Iris pigment epithelial cell (primary cell): ENCODE measurements around the gene XRCC6.
"Not testable (repeated sequence)": the region's sequence is repeated elsewhere in the genome, so short reads cannot be mapped to it uniquely, and the experiment has no call there.

Experiments used
- DNase-seq: peaks from one replicate; pipeline ENCODE4 v3.0.0-alpha.2; 2011; ENCODE audit warnings: low read depth

The XRCC6 gene

DNA sequence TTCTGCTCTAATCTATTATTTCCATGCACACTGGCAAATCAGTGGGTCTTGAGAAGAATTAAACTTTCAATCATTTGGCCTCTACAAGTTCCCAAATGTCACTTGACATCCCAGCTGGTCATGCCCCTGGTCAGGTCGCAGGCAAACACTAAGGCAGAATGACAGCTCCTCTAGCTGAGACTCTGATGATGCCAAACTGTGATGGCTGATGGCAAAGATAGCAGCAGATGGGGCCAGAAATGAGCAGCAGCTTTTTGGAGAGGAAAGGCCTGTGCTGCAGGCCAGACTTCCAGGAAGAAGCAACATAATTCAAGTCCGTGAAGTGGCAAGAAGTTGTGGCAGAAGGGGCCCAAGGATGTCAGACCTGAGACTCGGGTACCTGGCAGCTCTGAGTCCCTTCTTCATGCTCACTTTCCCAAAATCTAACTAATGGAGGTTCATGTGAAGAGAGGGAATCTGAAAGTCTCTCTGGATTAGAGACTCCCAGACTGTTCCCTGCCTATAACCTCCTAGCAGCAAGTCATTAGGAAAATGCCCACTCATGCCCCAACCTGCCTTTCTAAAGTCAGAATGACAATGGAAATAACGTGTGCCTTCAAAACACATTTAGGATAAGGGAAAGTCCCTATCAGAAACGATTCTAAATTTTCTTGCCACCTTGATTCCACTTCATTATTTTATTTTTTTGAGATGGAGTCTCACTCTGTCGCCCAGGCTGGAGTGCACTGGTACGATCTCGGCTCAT, 22.0 kb upstream of the XRCC6 start:
- no peak for DNase-seq

DNA sequence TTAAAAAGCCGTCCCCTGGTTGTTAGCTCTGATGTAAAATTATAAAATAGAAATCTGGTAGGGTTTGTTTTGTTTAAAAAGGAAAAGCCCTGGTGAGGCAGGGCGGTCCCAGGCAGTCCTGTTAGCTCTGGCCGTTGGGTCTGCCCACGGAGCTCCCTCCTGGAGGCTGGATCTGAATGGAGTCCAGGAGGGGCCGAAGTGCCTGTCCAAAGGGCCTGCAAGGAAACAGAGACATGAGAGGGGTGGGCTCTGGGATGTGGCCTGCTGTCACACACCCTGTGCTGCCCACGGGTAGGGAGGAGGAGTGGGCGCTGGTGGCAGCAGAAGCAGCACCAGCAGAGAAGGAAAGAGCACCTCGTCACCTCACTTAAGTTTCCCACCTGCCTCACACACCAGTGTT, 20.1 kb upstream of the XRCC6 start:
- no peak for DNase-seq

DNA sequence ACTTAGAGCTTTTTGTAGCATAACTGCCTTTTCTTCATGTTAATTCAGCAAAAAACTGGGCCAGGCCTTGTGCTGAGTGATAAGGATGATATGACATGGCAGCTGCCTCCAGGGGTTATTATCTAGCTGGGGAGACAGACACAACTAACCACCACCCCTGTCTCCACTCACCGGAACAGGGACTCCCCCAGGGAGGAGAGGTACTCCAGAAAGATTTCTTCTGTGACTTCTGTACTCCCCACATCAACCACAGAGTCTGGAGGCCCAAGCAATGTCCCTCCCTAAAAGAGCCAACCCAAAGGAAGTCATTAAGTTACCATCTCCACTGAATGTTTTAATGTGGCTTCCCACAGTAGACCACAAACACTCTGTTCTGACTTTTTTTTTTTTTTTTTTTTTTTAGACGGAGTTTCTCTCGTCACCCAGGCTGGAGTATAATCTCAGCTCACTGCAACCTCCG, 17.2 kb upstream of the XRCC6 start:
- DNase-seq, result no peak

DNA sequence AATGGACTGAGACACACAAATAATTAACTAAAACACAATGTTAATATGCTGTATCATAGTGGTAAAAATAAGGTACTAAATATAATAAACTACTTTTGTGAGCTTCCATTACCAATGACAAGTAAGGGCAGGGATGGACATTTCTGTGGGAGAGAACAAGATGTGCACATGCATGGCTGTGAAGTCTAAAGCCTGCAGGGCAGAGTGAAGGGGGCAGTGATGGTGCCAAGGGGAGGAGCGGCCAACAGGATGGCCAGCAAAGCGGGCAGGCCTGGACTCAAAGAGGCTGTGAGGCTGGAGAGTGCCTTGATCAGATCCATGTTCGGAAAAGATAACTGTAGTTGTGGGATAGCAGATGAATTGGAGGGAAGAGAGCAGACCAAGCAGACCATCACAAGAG, 12.7 kb upstream of the XRCC6 start:
- no peak for DNase-seq

GRCh38 chr22:41612603-41613306, 8.3 kb upstream of the XRCC6 start:
- no peak for DNase-seq

DNA sequence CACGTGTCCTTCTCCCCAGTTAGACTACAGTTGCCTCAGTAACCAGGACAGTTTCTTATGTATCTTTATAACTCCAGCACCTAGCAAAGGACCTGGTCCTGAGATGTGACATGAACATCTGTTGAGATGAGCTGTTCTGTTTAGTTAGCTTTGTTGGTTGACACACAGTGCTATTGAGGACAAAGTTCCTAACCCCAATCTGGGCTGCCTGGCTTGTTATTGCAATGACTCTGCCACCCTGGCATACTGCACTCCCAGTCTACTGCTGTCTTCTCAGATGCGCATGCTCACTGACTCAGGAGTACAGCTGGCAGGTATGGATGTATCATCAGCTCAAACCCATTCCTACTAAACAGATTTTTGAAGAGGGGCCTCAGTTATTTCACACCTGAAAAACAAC, 7.6 kb upstream of the XRCC6 start:
- DNase-seq, result no peak

GRCh38 chr22:41619979-41620588, 1.0 kb upstream of the XRCC6 start:
- no peak for DNase-seq

- peak; percentile 7 for DNase-seq
Measured at GRCh38 chr22:41620589-41621098, 451 bp upstream of the XRCC6 start, which contains the start of gene DESI1. Gene DESI1 (minus strand): TSS chr22:41621043. CDS start chr22:41620839, 204 bp downstream.

- peak; percentile 68 for DNase-seq
Measured at GRCh38 chr22:41621911-41622179, 750 bp downstream of the XRCC6 start.

DNA sequence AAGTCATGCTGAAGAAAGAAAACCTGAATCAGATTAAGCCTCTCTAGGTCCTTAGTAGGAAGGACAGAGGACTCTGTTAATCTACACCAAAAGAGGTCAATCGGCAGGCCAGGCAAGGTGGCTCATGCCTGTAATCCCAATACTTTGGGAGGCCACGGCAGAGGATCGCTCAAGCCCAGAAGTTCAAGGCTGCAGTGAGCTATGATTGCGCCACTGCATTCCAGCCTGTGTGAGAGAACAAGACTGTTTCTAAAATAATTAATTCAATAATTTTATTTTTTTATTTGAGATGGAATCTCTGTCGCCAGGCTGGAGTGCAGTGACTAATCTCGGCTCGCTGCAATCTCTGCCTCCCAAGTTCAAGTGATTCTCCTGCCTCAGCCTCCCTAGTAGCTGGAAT, 4.5 kb downstream of the XRCC6 start:
- DNase-seq, result peak; percentile 9

DNA sequence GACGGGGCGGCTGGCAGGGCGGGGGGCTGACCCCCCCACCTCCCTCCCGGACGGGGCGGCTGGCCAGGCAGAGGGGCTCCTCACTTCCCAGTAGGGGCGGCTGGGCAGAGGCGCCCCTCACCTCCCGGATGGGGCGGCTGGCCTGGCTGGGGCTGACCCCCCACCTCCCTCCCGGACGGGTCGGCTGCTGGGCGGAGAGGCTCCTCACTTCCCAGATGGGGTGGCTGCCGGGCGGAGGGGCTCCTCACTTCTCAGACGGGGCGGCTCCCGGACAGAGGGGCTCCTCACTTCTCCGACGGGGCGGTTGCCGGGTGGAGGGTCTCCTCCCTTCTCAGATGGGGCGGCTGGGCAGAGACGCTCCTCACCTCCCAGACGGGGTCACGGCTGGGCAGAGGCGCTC, 10.0 kb downstream of the XRCC6 start:
- DNase-seq, result not testable (repeated sequence)

DNA sequence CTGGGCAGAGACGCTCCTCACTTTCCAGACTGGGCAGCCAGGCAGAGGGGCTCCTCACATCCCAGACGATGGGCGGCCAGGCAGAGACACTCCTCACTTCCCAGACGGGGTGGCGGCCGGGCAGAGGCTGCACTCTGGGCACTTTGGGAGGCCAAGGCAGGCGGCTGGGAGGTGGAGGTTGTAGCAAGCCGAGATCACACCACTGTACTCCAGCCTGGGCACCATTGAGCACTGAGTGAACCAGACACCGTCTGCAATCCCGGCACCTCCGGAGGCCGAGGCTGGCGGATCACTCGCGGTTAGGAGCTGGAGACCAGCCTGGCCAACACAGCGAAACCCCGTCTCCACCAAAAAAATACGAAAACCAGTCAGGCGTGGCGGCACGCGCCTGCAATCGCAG, 10.5 kb downstream of the XRCC6 start:
- DNase-seq, result not testable (repeated sequence)

DNA sequence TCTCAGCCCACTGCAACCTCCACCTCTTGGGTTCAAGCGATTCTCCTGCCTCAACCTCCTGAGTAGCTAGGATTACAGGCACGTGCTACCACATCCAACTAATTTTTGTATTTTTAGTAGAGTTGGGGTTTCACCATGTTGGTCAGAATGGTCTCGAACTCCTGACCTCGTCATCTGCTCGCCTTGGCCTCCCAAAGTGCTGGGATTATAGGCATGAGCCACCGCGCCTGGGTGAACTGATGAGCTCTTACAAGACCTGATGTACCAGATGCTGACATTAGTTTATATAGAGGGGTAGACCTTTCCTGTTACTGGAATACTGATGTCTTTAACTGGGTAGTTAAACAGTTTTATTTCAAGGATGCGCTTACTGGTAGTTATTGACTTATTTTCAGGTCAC, 13.5 kb downstream of the XRCC6 start:
- not testable (repeated sequence) for DNase-seq

DNA sequence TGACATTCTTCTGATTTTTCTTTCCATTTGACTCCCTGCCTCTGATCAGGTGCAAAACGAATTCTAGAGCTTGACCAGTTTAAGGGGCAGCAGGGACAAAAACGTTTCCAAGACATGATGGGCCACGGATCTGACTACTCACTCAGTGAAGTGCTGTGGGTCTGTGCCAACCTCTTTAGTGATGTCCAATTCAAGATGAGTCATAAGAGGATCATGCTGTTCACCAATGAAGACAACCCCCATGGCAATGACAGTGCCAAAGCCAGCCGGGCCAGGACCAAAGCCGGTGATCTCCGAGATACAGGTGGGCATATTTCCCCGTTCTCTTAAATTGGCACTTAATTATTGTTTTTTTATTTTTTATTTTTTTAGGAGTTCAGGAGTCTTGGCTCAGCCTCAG, 15.4 kb downstream of the XRCC6 start:
- DNase-seq, result peak; percentile 29

GRCh38 chr22:41637623-41638022, 16.5 kb downstream of the XRCC6 start:
- not testable (repeated sequence) for DNase-seq

DNA sequence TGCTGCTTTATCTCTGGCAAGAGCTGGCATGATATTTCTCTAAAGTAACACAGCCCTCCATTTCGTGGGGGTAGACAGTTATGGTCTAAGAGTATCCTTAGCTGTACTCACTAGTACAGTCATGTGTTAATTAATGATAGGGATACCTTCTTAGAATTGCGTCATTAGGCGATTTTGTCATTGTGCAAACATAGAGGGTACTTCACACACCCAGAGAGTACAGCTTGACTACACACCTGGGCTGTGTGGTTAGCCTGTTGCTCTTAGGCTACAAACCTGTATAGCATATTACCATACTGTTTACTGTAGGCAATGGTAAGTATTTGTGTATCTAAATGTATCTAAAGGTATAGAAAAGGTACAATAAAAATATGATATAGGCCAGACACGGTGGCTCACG, 17.0 kb downstream of the XRCC6 start:
- DNase-seq, result no peak

DNA sequence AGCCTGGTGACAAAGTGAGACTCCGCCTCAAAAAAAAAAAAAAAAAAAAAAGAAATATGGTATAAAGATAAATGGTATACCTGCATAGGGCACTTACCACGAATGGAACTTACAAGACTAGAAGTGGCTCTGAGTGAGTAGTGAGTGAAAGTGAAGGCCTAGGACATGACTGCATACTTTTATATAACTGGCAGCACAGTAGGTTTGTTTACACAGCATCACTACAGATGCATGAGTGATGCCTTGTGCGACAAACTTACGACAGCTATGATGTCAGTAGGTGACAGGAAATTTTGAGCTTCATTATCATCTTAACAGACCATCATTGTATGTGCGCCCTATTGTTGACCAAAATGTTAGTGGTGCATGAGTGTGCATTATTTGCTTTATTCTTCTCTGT, 17.7 kb downstream of the XRCC6 start:
- DNase-seq, result no peak

- no peak for DNase-seq
Measured at GRCh38 chr22:41641854-41642253, 20.8 kb downstream of the XRCC6 start.

DNA sequence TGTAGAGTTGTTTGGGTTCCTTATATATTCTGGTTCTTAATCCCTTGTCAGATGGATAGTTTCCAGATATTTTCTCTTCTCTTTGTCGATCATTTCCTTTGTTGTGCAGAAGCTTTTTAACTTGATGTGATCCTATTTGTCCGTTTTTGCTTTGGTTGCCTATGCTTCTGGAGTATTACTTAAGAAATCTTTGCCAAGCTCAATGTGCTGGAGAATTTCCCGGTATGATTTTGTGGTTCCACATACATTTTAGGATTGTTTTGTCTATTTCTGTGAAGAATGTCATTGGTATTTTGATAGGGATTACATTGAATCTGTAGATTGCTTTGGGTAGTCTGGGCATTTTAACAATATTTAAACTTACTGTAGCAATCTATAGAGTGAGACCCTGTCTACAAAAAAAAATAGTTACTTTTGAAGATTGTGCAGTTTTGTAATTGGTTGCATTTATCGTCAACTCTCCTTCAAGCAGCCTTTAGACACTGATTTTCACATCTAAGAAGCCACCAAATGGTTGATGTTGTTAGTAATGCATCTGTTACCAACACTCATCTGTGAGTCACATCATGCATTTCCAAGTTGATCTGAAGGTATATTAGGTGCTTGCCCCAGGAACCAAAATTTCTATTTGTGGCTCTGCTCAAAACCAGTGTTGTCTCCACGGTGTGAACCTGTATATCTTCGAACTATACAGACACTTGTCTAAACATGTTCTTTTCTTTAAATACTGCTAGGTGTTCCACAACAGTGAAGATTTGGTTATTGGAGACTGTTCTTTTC, 21.4 kb downstream of the XRCC6 start:
- peak; percentile 29 for DNase-seq

DNA sequence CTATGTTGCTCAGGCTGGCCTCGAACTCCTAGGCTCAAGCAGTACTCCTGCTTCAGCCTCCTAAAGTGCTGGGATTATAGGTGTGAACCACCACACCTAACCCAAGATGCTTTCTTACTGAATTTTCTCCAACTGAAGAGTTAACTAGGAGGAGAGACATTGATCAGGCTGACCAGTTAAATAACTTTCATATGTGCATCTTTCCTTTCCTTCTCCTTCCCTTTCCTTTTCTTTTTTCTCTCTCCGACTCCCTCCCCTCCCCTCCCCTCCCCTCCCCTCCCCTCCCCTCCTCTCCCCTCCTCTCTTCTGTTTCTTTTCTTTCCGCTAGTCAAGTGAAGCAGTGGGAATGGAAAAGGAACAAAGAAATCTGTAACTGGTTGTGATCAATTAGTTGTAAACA, 26.7 kb downstream of the XRCC6 start:
- DNase-seq, result no peak

GRCh38 chr22:41648432-41648831, 27.3 kb downstream of the XRCC6 start:
- DNase-seq, result no peak

- no peak for DNase-seq
Measured at GRCh38 chr22:41650229-41650628, 29.1 kb downstream of the XRCC6 start.
